Panc1 (cell line): Measurements from ENCODE around the gene ANP32E. TPM values are rescaled to one million over a fixed set of nuclear protein-coding genes. Genes with fewer than 3 reads are reported as not detected.

Experiments used
- ATAC-seq: fragments of 200-7000 bp; cut with Tn5 transposase; 2 replicates; pipeline ENCODE4 v1.9.1; 2020; ENCODE audit warnings: mild to moderate bottlenecking, moderate library complexity
- BruUV-seq: library from RNA; stranded (reverse); fragments of 400-500 nt; replicated peaks from 2 replicates; lab custom pipeline; 2021; lab: Mats Ljungman, UMichigan
- CTCF ChIA-PET: fragments of 300-600 bp; sonication (Branson Sonifier 250); formaldehyde crosslinking; loops from one replicate; lab custom pipeline; 2022; ENCODE audit warnings: antibody characterized with exemption; lab: Charles Lee
- POLR2A ChIA-PET: fragments of 300-600 bp; sonication (Branson Sonifier 250); formaldehyde crosslinking; loops from one replicate; lab custom pipeline; 2022; ENCODE audit warnings: antibody characterized with exemption; lab: Charles Lee
- DNase-seq: peaks from one replicate; pipeline ENCODE4 v3.0.0-alpha.2; 2010; ENCODE audit warnings: low read depth, low spot score
- H3K27ac ChIP-seq: 2 replicates; pipeline ENCODE4 v1.5.1; 2011; ENCODE audit warnings: mild to moderate bottlenecking, low read length, inconsistent platforms
- H3K27me3 ChIP-seq: fragments of 200-500 bp; sonication (Bioruptor generic); 2 replicates; pipeline ENCODE4 v1.6.0; 2014; ENCODE audit warnings: low read length, inconsistent platforms; ENCODE audit not compliant: control insufficient read depth, insufficient read depth
- H3K36me3 ChIP-seq: fragments of 200-500 bp; sonication (Bioruptor generic); 2 replicates; pipeline ENCODE4 v1.5.1; 2014; ENCODE audit warnings: inconsistent platforms, mild to moderate bottlenecking, low read length, moderate library complexity; ENCODE audit not compliant: control insufficient read depth, insufficient read depth
- H3K4me1 ChIP-seq: 2 replicates; pipeline ENCODE4 v1.5.1; 2011; ENCODE audit warnings: inconsistent platforms, mild to moderate bottlenecking, low read length, moderate library complexity; ENCODE audit not compliant: control insufficient read depth, insufficient read depth
- H3K4me3 ChIP-seq, 2 experiments: 2 replicates each; pipeline ENCODE4 v1.5.1; 2011 to 2012; ENCODE audit warnings: low read depth in 2 of 2, low read length in 2 of 2, mild to moderate bottlenecking in 2 of 2, inconsistent platforms in 1 of 2, moderate library complexity in 1 of 2
- H3K9me3 ChIP-seq: fragments of 200-500 bp; sonication (Bioruptor generic); 2 replicates; pipeline ENCODE4 v1.5.1; 2014; ENCODE audit warnings: low read depth, mild to moderate bottlenecking, inconsistent platforms, low read length, moderate library complexity; ENCODE audit not compliant: control insufficient read depth, insufficient read depth
- CTCF ChIP-seq: fragments of 450-650 bp; IDR thresholded peaks from 2 replicates; pipeline ENCODE4 v1.5.1; 2017; ENCODE audit warnings: mild to moderate bottlenecking
- POLR2AphosphoS5 ChIP-seq: IDR thresholded peaks from 2 replicates; pipeline ENCODE4 v1.6.1; 2012; ENCODE audit warnings: mild to moderate bottlenecking, low read depth, low read length, moderate library complexity
- REST ChIP-seq, 2 experiments: IDR thresholded peaks; 2 replicates each; pipeline ENCODE4 v1.6.1; 2011 to 2012; ENCODE audit warnings: low read depth in 2 of 2, control low read depth in 1 of 2, low read length in 1 of 2, mild to moderate bottlenecking in 1 of 2, moderate library complexity in 1 of 2; ENCODE audit not compliant: insufficient read depth in 1 of 2
- SIN3A ChIP-seq: IDR thresholded peaks from 2 replicates; pipeline ENCODE4 v1.6.1; 2012; ENCODE audit warnings: low read depth, mild to moderate bottlenecking, low read length, moderate library complexity, borderline replicate concordance; ENCODE audit not compliant: insufficient read depth
- TCF7L2 ChIP-seq: IDR thresholded peaks from 2 replicates; pipeline ENCODE4 v1.6.1; 2011; ENCODE audit warnings: mild to moderate bottlenecking, low read depth, low read length, inconsistent platforms
- in situ Hi-C: cut with HindIII; loops from 2 replicates; pipeline ENCODE4 v1.10.0; 2016; ENCODE audit warnings: low sequenced_read_pairs, low pct_unique_long_range_greater_than_20kb
- intact Hi-C: fragments of 100-400 bp; cut with micrococcal nuclease; formaldehyde crosslinking; loops from one replicate; pipeline ENCODE4 v1.10.0; 2022; ENCODE audit not compliant: unreplicated experiment
- total RNA-seq: library from RNA; stranded (reverse); gene quantifications from one replicate; pipeline ENCODE4 v1.2.1, GENCODE V29; 2021; ENCODE audit not compliant: unreplicated experiment

ANP32E gene
- total RNA-seq, 1 experiment from 2014 or later: 66.2 TPM

GRCh38 chr1:150185481-150185880 is 50.4 kb downstream of the ANP32E start:
- Histone ChIP-seq H3K27me3 (no peaks in the 10 kb centered on the region), H3K36me3 (no peaks in the 10 kb centered on the region), H3K4me3 (no peak overlapping the region), H3K9me3 (no peaks in the 10 kb centered on the region), H3K4me1 (peaks cover 5% of the 10 kb centered on the region; the same call in 1 of the 2 replicates), H3K27ac (no peak overlapping the region)
- intact Hi-C loops (loop anchor here (5.0 kb wide), 1 partner anchor 113 kb away; no protein-coding TSS in a partner anchor), in situ Hi-C loops (no loop called here)
- BruUV-seq: no TSS peak
- POLR2A ChIA-PET: no interaction called here
- ATAC-seq: no peak
- TF ChIP-seq REST (IDR thresholded peaks at IDR 0.05; ENCODE audit: insufficient read depth in 1 of 2, low read depth in 2 of 2, low read length in 1 of 2) (no peak), SIN3A (no peak)
- CTCF ChIA-PET: interaction anchor here (0.6 kb wide), 1 partner anchor 16 kb away, joined by 3 read pairs; no protein-coding TSS in a partner anchor
- DNase-seq: no peak

DNA sequence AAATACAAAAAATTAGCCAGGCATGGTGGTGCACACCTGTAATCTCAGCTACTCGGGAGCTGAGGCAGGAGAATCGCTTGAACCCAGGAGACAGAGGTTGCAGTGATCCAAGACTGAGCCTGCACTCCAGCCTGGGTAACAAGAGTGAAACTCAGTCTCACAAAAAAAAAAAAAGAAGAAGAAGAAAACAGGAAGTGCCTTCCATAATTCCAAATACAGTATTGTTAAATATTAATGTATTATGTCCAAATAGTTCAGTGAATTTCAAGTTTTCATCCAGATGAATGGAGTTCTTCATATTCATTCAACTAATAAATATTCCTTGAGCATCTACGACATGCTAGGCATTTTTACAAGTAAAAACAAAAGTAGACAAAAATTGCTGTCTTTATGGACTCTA is 52.9 kb downstream of the ANP32E start:
- no peaks in the 10 kb centered on the region for H3K27me3 ChIP-seq
- H3K9me3 ChIP-seq: no peaks in the 10 kb centered on the region
- peaks cover 5% of the 10 kb centered on the region; the same call in 1 of the 2 replicates for H3K4me1 ChIP-seq
- BruUV-seq: no TSS peak
- no peak overlapping the region for H3K4me3 ChIP-seq
- ChIA-PET POLR2A (no interaction called here), CTCF (no interaction called here)
- DNase-seq (no peak), ATAC-seq (no peak)
- in situ Hi-C loops: no loop called here
- H3K36me3 ChIP-seq: no peaks in the 10 kb centered on the region
- TF ChIP-seq REST (IDR thresholded peaks at IDR 0.05; ENCODE audit: insufficient read depth in 1 of 2, low read depth in 2 of 2, low read length in 1 of 2) (no peak), CTCF (no peak), TCF7L2 (no peak), SIN3A (no peak), POLR2AphosphoS5 (no peak)
- H3K27ac ChIP-seq: no peak overlapping the region
- intact Hi-C loops: no loop called here
